Stimulated activated CD4-positive, alpha-beta T cell treated with anti-CD3 and anti-CD28 coated beads, Interleukin-15, amount 100 ng/mL, for 24 hours (primary cell): ENCODE data around the gene BANF1.

Source experiments
- DNase-seq: peaks from one replicate; pipeline ENCODE4 v3.0.0-alpha.2; 2020

BANF1 gene

GRCh38 chr11:66042227-66042995 lies 40.1 kb downstream of the BANF1 start:
- no peak for DNase-seq

GRCh38 chr11:66042996-66043906 lies 40.9 kb downstream of the BANF1 start:
- no peak for DNase-seq

GRCh38 chr11:66044757-66045156 lies 42.5 kb downstream of the BANF1 start:
- DNase-seq = peak; percentile 21

GRCh38 chr11:66045177-66045639 lies 42.9 kb downstream of the BANF1 start:
- peak; percentile 87 for DNase-seq

- no peak for DNase-seq
Measured at GRCh38 chr11:66046901-66047300, 44.6 kb downstream of the BANF1 start.

GRCh38 chr11:66047541-66048365 lies 45.5 kb downstream of the BANF1 start:
- no peak for DNase-seq

- DNase-seq = no peak
Measured at GRCh38 chr11:66048547-66049323, 46.4 kb downstream of the BANF1 start, which contains the start of gene GAL3ST3. Gene GAL3ST3 (minus strand): TSS chr11:66049161. CDS start chr11:66045415, 3,746 bp downstream.

GRCh38 chr11:66050581-66051231 lies 48.4 kb downstream of the BANF1 start:
- no peak for DNase-seq

GRCh38 chr11:66051371-66051765 lies 49.1 kb downstream of the BANF1 start:
- DNase-seq = no peak

- peak; percentile 98 for DNase-seq
Measured at GRCh38 chr11:66051766-66052663, 49.7 kb downstream of the BANF1 start, which contains the start of gene SF3B2. Gene SF3B2 (plus strand): TSS chr11:66052364. CDS start chr11:66052385, 21 bp downstream.

- no peak for DNase-seq
Measured at GRCh38 chr11:66052664-66052982, 50.3 kb downstream of the BANF1 start.
